Panc1 (cell line): Measurements from ENCODE around the gene MAD1L1.

Experiments
- CTCF ChIP-seq: fragments of 450-650 bp; IDR thresholded peaks from 2 replicates; pipeline ENCODE4 v1.5.1; 2017; ENCODE audit warnings: mild to moderate bottlenecking
- POLR2AphosphoS5 ChIP-seq: IDR thresholded peaks from 2 replicates; pipeline ENCODE4 v1.6.1; 2012; ENCODE audit warnings: mild to moderate bottlenecking, low read depth, low read length, moderate library complexity
- SIN3A ChIP-seq: IDR thresholded peaks from 2 replicates; pipeline ENCODE4 v1.6.1; 2012; ENCODE audit warnings: low read depth, mild to moderate bottlenecking, low read length, moderate library complexity, borderline replicate concordance; ENCODE audit not compliant: insufficient read depth
- TCF7L2 ChIP-seq: IDR thresholded peaks from 2 replicates; pipeline ENCODE4 v1.6.1; 2011; ENCODE audit warnings: mild to moderate bottlenecking, low read depth, low read length, inconsistent platforms
- TF ChIP-seq, protein P1 (sequence below), 2 experiments: IDR thresholded peaks; 2 replicates each; pipeline ENCODE4 v1.6.1; 2011 to 2012; ENCODE audit warnings: low read depth in 2 of 2, control low read depth in 1 of 2, low read length in 1 of 2, mild to moderate bottlenecking in 1 of 2, moderate library complexity in 1 of 2; ENCODE audit not compliant: insufficient read depth in 1 of 2

DNA sequence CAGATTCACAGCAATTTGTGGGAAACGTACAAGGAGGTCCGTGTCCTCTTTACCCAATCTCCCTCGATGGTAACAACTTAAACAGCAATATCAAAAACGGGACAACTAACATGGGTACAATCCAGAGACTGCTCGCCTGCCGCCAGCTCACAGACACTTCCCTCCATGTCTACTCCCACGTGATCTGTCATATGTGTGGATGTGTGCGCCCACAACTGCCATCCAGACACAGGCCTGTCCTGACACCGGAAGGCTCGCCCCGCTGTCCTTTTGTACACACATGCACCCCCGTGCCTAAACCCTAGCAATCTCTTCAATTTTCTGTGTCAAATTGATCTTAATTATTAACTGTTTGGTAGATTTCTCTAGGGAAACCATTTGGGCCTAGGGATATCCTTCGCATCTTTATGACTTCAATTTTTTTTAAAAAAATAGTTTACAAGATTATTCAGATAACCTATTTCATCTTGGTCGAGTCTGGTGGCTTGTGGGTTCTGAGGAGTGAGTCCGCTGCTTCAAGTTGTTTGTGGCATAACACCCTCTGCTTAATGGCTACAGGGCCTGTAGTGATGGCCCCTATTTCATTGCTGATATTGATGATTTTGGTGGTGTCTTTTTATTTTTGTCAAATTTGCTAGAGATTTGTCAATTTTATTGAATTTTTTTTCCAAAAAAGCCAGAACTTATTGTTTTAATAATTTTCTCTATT is 260.6 kb downstream of the MAD1L1 start:
- TF ChIP-seq, protein P1, sequence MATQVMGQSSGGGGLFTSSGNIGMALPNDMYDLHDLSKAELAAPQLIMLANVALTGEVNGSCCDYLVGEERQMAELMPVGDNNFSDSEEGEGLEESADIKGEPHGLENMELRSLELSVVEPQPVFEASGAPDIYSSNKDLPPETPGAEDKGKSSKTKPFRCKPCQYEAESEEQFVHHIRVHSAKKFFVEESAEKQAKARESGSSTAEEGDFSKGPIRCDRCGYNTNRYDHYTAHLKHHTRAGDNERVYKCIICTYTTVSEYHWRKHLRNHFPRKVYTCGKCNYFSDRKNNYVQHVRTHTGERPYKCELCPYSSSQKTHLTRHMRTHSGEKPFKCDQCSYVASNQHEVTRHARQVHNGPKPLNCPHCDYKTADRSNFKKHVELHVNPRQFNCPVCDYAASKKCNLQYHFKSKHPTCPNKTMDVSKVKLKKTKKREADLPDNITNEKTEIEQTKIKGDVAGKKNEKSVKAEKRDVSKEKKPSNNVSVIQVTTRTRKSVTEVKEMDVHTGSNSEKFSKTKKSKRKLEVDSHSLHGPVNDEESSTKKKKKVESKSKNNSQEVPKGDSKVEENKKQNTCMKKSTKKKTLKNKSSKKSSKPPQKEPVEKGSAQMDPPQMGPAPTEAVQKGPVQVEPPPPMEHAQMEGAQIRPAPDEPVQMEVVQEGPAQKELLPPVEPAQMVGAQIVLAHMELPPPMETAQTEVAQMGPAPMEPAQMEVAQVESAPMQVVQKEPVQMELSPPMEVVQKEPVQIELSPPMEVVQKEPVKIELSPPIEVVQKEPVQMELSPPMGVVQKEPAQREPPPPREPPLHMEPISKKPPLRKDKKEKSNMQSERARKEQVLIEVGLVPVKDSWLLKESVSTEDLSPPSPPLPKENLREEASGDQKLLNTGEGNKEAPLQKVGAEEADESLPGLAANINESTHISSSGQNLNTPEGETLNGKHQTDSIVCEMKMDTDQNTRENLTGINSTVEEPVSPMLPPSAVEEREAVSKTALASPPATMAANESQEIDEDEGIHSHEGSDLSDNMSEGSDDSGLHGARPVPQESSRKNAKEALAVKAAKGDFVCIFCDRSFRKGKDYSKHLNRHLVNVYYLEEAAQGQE (IDR thresholded peaks at IDR 0.05; ENCODE audit: insufficient read depth in 1 of 2, low read depth in 2 of 2, low read length in 1 of 2) = no peak
- no peak for TF ChIP-seq CTCF
- no peak for TF ChIP-seq TCF7L2
- no peak for TF ChIP-seq SIN3A
- no peak for TF ChIP-seq POLR2AphosphoS5
